ENCODE data around the gene FBLN5. TPM values are rescaled to one million over a fixed set of nuclear protein-coding genes. Genes with fewer than 3 reads are reported as not detected.

FBLN5 gene
- total RNA-seq, 1 experiment from 2014 or later: 3.3 TPM

- Histone ChIP-seq H3K79me2 (ENCODE audit: insufficient read depth, low read length) (no peaks in the 10 kb centered on the region), H3K36me3 (ENCODE audit: control insufficient read depth in 1 of 2, insufficient read depth in 2 of 2, low read length in 2 of 2) (no peaks in the 10 kb centered on the region), H3K4me2 (ENCODE audit: low read length) (no peak overlapping the region), H3K4me3 (replicated peaks in 1 of 2; ENCODE audit: low read depth in 1 of 2, low read length in 2 of 2) (no peak overlapping the region), H3K27ac (ENCODE audit: low read depth, low read length) (no peak overlapping the region), H4K20me1 (ENCODE audit: insufficient read depth) (no peaks in the 10 kb centered on the region), H3K9me3 (ENCODE audit: control insufficient read depth in 1 of 2, insufficient read depth in 1 of 2, low read depth in 1 of 2, low read length in 2 of 2) (no peaks in the 10 kb centered on the region), H3K9ac (ENCODE audit: low read length) (no peak overlapping the region), H3K9me2 (ENCODE audit: insufficient read depth) (no peaks in the 10 kb centered on the region), H3K27me3 (ENCODE audit: insufficient read depth, low read length) (no peaks in the 10 kb centered on the region), H3K4me1 (ENCODE audit: control insufficient read depth in 1 of 2, insufficient read depth in 2 of 2, low read length in 2 of 2) (no peaks in the 10 kb centered on the region), H2AFZ (ENCODE audit: low read depth, low read length, poor library complexity, severe bottlenecking) (no peak overlapping the region)
- TF ChIP-seq ATF3 (IDR thresholded peaks at IDR 0.05) (no peak), CTCF (IDR thresholded peaks at IDR 0.05 in 2 of 3, conservative IDR thresholded peaks at IDR 0.05 in 1 of 3; ENCODE audit: borderline replicate concordance in 1 of 3, insufficient read depth in 1 of 3, low read depth in 2 of 3, low read length in 2 of 3) (no peak), ELF1 (IDR thresholded peaks at IDR 0.05; ENCODE audit: borderline replicate concordance, low read depth) (no peak), REST (IDR thresholded peaks at IDR 0.05; ENCODE audit: low read depth) (no peak), EGR1 (IDR thresholded peaks at IDR 0.05; ENCODE audit: low read depth) (no peak), EZH2phosphoT487 (IDR thresholded peaks at IDR 0.05; ENCODE audit: borderline replicate concordance) (no peak), ZNF274 (IDR thresholded peaks at IDR 0.05; ENCODE audit: low read depth, low read length) (no peak), POLR2AphosphoS5 (IDR thresholded peaks at IDR 0.05; ENCODE audit: low read depth, low read length) (no peak), YY1 (IDR thresholded peaks at IDR 0.05; ENCODE audit: extremely low read depth, insufficient replicate concordance, low read depth, low read length) (no peak), EZH2 (IDR thresholded peaks at IDR 0.05) (no peak), MAX (IDR thresholded peaks at IDR 0.05) (no peak)
- CTCF ChIA-PET: interaction anchor here (0.5 to 1.3 kb wide), 3 partner anchors 38 to 576 kb away, joined by 4 to 5 read pairs (median 4); no protein-coding TSS in a partner anchor
- intact Hi-C loops (cut with micrococcal nuclease): no loop called here
- ATAC-seq: no peak
- BruUV-seq (replicated peaks): no TSS peak
- RAD21 ChIA-PET (ENCODE audit: low non-redundant PET in 1 of 2, low total read pairs in 2 of 2, uncharacterized antibody in 2 of 2, unreplicated experiment in 2 of 2): no interaction called here
- POLR2A ChIA-PET: no interaction called here
- no peak for DNase-seq (ENCODE audit: low read depth, low spot score)
These were observed 51.1 kb downstream of the FBLN5 start for GRCh38 chr14:91896419-91896818.
